H9 (cell line): ENCODE measurements around the gene WHAMM. TPM values are rescaled to one million over a fixed set of nuclear protein-coding genes. Genes with fewer than 3 reads are reported as not detected.

Experiments used
- DNase-seq: peaks from one replicate; pipeline ENCODE4 v3.0.0-alpha.2; 2017
- H2AFZ ChIP-seq: one replicate; pipeline ENCODE4 v1.6.1; 2013; ENCODE audit warnings: mild to moderate bottlenecking, low read length, control low read depth, moderate library complexity
- H2AK5ac ChIP-seq: 2 replicates; pipeline ENCODE4 v1.6.1; 2013; ENCODE audit warnings: low read length, control low read depth, mixed read lengths; ENCODE audit not compliant: insufficient read length
- H2BK120ac ChIP-seq: one replicate; pipeline ENCODE4 v1.6.1; 2013; ENCODE audit warnings: low read depth, mild to moderate bottlenecking, low read length, control low read depth, inconsistent platforms; ENCODE audit not compliant: poor library complexity, severe bottlenecking
- H2BK12ac ChIP-seq: 2 replicates; pipeline ENCODE4 v1.6.1; 2013; ENCODE audit warnings: low read length, control low read depth, mixed read lengths, low read depth; ENCODE audit not compliant: insufficient read length
- H2BK15ac ChIP-seq: 2 replicates; pipeline ENCODE4 v1.6.1; 2013; ENCODE audit warnings: low read depth, low read length, control low read depth
- H2BK20ac ChIP-seq: one replicate; pipeline ENCODE4 v1.6.1; 2013; ENCODE audit warnings: low read depth, mild to moderate bottlenecking, low read length, control low read depth, inconsistent platforms; ENCODE audit not compliant: poor library complexity, severe bottlenecking
- H2BK5ac ChIP-seq: 2 replicates; pipeline ENCODE4 v1.6.1; 2013; ENCODE audit warnings: low read length, control low read depth, mixed read lengths; ENCODE audit not compliant: insufficient read length
- H3K14ac ChIP-seq: 2 replicates; pipeline ENCODE4 v1.6.1; 2013; ENCODE audit warnings: low read length, control low read depth; ENCODE audit not compliant: insufficient read depth
- H3K18ac ChIP-seq: 2 replicates; pipeline ENCODE4 v1.6.1; 2013; ENCODE audit warnings: low read depth, mild to moderate bottlenecking, mixed read lengths, low read length, control low read depth; ENCODE audit not compliant: insufficient read length
- H3K23ac ChIP-seq: 2 replicates; pipeline ENCODE4 v1.6.1; 2013; ENCODE audit warnings: low read length, control low read depth, mixed read lengths, low read depth; ENCODE audit not compliant: insufficient read length
- H3K23me2 ChIP-seq: 2 replicates; pipeline ENCODE4 v1.6.1; 2013; ENCODE audit warnings: low read depth, mild to moderate bottlenecking, mixed read lengths, low read length, control low read depth; ENCODE audit not compliant: insufficient read length, poor library complexity, severe bottlenecking
- H3K27ac ChIP-seq: 2 replicates; pipeline ENCODE4 v1.5.1; 2013; ENCODE audit warnings: low read length, control low read depth, mixed read lengths, low read depth; ENCODE audit not compliant: insufficient read length
- H3K27me3 ChIP-seq: 2 replicates; pipeline ENCODE4 v1.6.1; 2013; ENCODE audit warnings: low read length, control low read depth, inconsistent platforms; ENCODE audit not compliant: insufficient read depth
- H3K4ac ChIP-seq: 2 replicates; pipeline ENCODE4 v1.6.1; 2013; ENCODE audit warnings: low read depth, mild to moderate bottlenecking, control low read depth, inconsistent platforms, low read length, moderate library complexity
- H3K4me1 ChIP-seq: 2 replicates; pipeline ENCODE4 v1.6.1; 2013; ENCODE audit warnings: low read length, control low read depth, inconsistent platforms; ENCODE audit not compliant: insufficient read depth
- H3K4me2 ChIP-seq: 2 replicates; pipeline ENCODE4 v1.6.1; 2013; ENCODE audit warnings: low read length, control low read depth, mixed read lengths; ENCODE audit not compliant: insufficient read length, insufficient read depth
- H3K56ac ChIP-seq: 2 replicates; pipeline ENCODE4 v1.6.1; 2013; ENCODE audit warnings: low read depth, mild to moderate bottlenecking, mixed read lengths, low read length, control low read depth; ENCODE audit not compliant: insufficient read length
- H3K79me1 ChIP-seq: 2 replicates; pipeline ENCODE4 v1.6.1; 2013; ENCODE audit warnings: low read depth, mild to moderate bottlenecking, moderate library complexity, low read length, control low read depth, inconsistent platforms; ENCODE audit not compliant: insufficient read depth, poor library complexity, severe bottlenecking
- H3K79me2 ChIP-seq: 2 replicates; pipeline ENCODE4 v1.6.1; 2013; ENCODE audit warnings: low read length, control low read depth, inconsistent platforms; ENCODE audit not compliant: insufficient read depth
- H3K9ac ChIP-seq: 2 replicates; pipeline ENCODE4 v1.6.1; 2013; ENCODE audit warnings: low read length, control low read depth, mixed read lengths; ENCODE audit not compliant: insufficient read length; ENCODE audit errors: extremely low read depth
- H3K9me3 ChIP-seq: one replicate; pipeline ENCODE4 v1.6.1; 2013; ENCODE audit warnings: low read depth, low read length, inconsistent platforms; ENCODE audit not compliant: control insufficient read depth
- H3T11ph ChIP-seq: one replicate; pipeline ENCODE4 v1.6.1; 2013; ENCODE audit warnings: mild to moderate bottlenecking, low read length, control low read depth, inconsistent platforms
- H4K20me1 ChIP-seq: one replicate; pipeline ENCODE4 v1.6.1; 2013; ENCODE audit not compliant: control insufficient read depth, insufficient read length, insufficient read depth
- H4K5ac ChIP-seq: 2 replicates; pipeline ENCODE4 v1.6.1; 2013; ENCODE audit warnings: low read depth, mild to moderate bottlenecking, mixed read lengths, low read length, control low read depth; ENCODE audit not compliant: insufficient read length
- H4K8ac ChIP-seq: replicated peaks from 2 replicates; pipeline ENCODE4 v1.6.1; 2013; ENCODE audit warnings: low read length, control low read depth, mixed read lengths, low read depth; ENCODE audit not compliant: insufficient read length
- H4K91ac ChIP-seq: 2 replicates; pipeline ENCODE4 v1.6.1; 2013; ENCODE audit warnings: low read depth, mild to moderate bottlenecking, moderate library complexity, mixed read lengths, low read length, control low read depth; ENCODE audit not compliant: insufficient read length
- H3K27ac Mint-ChIP-seq, 3 experiments: 2 replicates in 2 of 3; 3 replicates in 1 of 3; pipeline ENCODE4 v1.8.0; 2020 to 2021; ENCODE audit warnings: mixed read lengths in 3 of 3, mild to moderate bottlenecking in 1 of 3, moderate library complexity in 1 of 3
- H3K27me3 Mint-ChIP-seq: 2 replicates; pipeline ENCODE4 v1.8.0; 2021; ENCODE audit warnings: low read depth, mild to moderate bottlenecking, moderate library complexity, mixed read lengths
- H3K36me3 Mint-ChIP-seq, 3 experiments: 2 replicates in 2 of 3; 3 replicates in 1 of 3; pipeline ENCODE4 v1.8.0; 2020 to 2021; ENCODE audit warnings: low read depth in 3 of 3, mixed read lengths in 3 of 3; ENCODE audit not compliant: insufficient read depth in 1 of 3
- H3K4me1 Mint-ChIP-seq, 2 experiments: 2 replicates each; pipeline ENCODE4 v1.8.0; 2020; ENCODE audit warnings: mixed read lengths in 2 of 2
- H3K4me3 Mint-ChIP-seq, 2 experiments: 2 replicates in 1 of 2; 3 replicates in 1 of 2; pipeline ENCODE4 v1.8.0; 2020 to 2021; ENCODE audit warnings: mild to moderate bottlenecking in 2 of 2, mixed read lengths in 2 of 2, moderate library complexity in 1 of 2
- H3K9me3 Mint-ChIP-seq, 2 experiments: 2 replicates in 1 of 2; 3 replicates in 1 of 2; pipeline ENCODE4 v1.8.0; 2020; ENCODE audit warnings: mild to moderate bottlenecking in 2 of 2, mixed read lengths in 2 of 2, moderate library complexity in 1 of 2
- whole genome bisulfite sequencing: extraction: QIAGEN DNeasy Blood & Tissue Kit; methylation state at CpG from one replicate; pipeline ENCODE4 v1.1.7; 2013; ENCODE audit warnings: missing lambda C conversion rate, low lambda C conversion rate, mixed read lengths; ENCODE audit not compliant: insufficient read length; ENCODE audit errors: extremely low coverage; 5-methylcytosine and 5-hydroxymethylcytosine counted together
- total RNA-seq: library from RNA; stranded (reverse); gene quantifications from 2 replicates; pipeline ENCODE4 v1.2.1, GENCODE V29; 2021
- TF ChIP-seq, protein P1 (sequence below): fragments of 200-600 bp; sonication (generic); conservative IDR thresholded peaks from 3 replicates; pipeline ENCODE4 v1.8.0; 2021; ENCODE audit warnings: antibody characterized with exemption, mild to moderate bottlenecking

The WHAMM gene
- total RNA-seq, 1 experiment from 2014 or later = 3.0 TPM

DNA sequence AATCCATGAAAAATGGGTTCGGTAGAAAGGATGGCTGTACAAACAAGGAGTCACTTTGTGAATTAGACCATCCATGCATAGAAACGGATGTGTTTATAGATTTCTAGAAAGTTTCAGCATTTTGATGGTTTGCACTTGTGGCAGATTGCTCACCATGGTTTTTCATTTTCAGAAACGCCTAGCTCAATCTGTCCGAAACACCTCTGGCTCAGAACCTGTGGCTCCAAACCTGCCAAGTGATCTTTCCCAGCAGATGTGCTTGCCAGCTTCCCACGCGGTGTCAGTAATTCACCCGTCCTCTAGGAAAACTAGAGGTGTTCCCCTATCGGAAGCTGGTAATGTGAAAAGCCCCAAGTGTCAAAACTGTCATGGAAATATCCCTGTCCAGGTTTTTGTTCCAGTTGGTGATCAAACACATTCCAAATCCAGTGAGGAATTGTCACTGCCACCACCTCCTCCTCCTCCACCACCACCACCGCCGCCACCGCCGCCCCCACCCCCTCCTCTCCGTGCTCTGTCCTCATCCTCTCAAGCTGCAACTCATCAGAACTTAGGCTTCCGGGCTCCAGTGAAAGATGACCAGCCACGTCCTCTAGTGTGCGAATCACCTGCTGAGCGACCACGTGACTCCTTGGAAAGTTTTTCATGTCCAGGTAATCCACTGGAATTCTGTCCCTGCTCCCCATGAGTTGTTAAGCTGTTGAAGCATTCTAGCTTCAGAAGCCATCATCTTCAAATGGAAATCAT is 21.2 kb downstream of the WHAMM start:
- H3K27ac ChIP-seq = no peak overlapping the region
- H4K20me1 ChIP-seq = no peaks in the 10 kb centered on the region
- H3K56ac ChIP-seq = no peak overlapping the region
- H3K18ac ChIP-seq = no peak overlapping the region
- H2BK15ac ChIP-seq = no peak overlapping the region
- H3K27me3 Mint-ChIP-seq = no peaks in the 10 kb centered on the region; the same call in 1 of the 2 replicates
- H3K27ac Mint-ChIP-seq = no peak overlapping the region
- no peak overlapping the region for H2BK120ac ChIP-seq
- H3K4me1 ChIP-seq = no peaks in the 10 kb centered on the region
- H3K79me1 ChIP-seq = no peaks in the 10 kb centered on the region
- no peak overlapping the region for H3K4ac ChIP-seq
- peaks cover 14 to 64% (median 39%) of the 10 kb centered on the region in 3 experiments; a peak in 6 of 7 replicates for H3K36me3 Mint-ChIP-seq
- H3T11ph ChIP-seq = no peak overlapping the region
- no peak overlapping the region for H3K4me2 ChIP-seq
- no peaks in the 10 kb centered on the region for H3K79me2 ChIP-seq
- H2BK20ac ChIP-seq = no peak overlapping the region
- H4K5ac ChIP-seq = no peak overlapping the region
- no peak overlapping the region for H3K9ac ChIP-seq
- TF ChIP-seq, protein P1, sequence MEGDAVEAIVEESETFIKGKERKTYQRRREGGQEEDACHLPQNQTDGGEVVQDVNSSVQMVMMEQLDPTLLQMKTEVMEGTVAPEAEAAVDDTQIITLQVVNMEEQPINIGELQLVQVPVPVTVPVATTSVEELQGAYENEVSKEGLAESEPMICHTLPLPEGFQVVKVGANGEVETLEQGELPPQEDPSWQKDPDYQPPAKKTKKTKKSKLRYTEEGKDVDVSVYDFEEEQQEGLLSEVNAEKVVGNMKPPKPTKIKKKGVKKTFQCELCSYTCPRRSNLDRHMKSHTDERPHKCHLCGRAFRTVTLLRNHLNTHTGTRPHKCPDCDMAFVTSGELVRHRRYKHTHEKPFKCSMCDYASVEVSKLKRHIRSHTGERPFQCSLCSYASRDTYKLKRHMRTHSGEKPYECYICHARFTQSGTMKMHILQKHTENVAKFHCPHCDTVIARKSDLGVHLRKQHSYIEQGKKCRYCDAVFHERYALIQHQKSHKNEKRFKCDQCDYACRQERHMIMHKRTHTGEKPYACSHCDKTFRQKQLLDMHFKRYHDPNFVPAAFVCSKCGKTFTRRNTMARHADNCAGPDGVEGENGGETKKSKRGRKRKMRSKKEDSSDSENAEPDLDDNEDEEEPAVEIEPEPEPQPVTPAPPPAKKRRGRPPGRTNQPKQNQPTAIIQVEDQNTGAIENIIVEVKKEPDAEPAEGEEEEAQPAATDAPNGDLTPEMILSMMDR = no peak
- WGBS = no CpG with 5 or more reads among the region's 18 CpGs
- H3K27me3 ChIP-seq = no peaks in the 10 kb centered on the region
- no peak overlapping the region for H3K23ac ChIP-seq
- no peaks in the 10 kb centered on the region for H3K9me3 ChIP-seq
- no peak overlapping the region for H4K8ac ChIP-seq
- no peak for DNase-seq
- no peak overlapping the region for H3K4me3 Mint-ChIP-seq
- H3K23me2 ChIP-seq = no peaks in the 10 kb centered on the region
- H4K91ac ChIP-seq = no peak overlapping the region
- H2AK5ac ChIP-seq = no peak overlapping the region
- H2AFZ ChIP-seq = no peak overlapping the region
- no peak overlapping the region for H3K14ac ChIP-seq
- no peak overlapping the region for H2BK5ac ChIP-seq
- no peaks in the 10 kb centered on the region for H3K9me3 Mint-ChIP-seq
- H2BK12ac ChIP-seq = no peak overlapping the region
- H3K4me1 Mint-ChIP-seq = no peaks in the 10 kb centered on the region
